GM12878 (cell line): ENCODE results near the gene SOX6. TPM values are rescaled to one million over a fixed set of nuclear protein-coding genes. Genes with fewer than 3 reads are reported as not detected.
A peak's percentile ranks its signal among the peaks of the same experiment; 100 is the strongest.

Experiments
- ATAC-seq: fragments of 200-7000 bp; cut with Tn5 transposase; 3 replicates; pipeline ENCODE4 v1.9.1; 2020; ENCODE audit warnings: mild to moderate bottlenecking, moderate library complexity
- BruUV-seq: library from RNA; stranded (reverse); fragments of 400-500 nt; replicated peaks from 2 replicates; lab custom pipeline; 2021; lab: Mats Ljungman, UMichigan
- CTCF ChIA-PET: fragments of 300-600 bp; sonication (Branson Sonifier 250); formaldehyde crosslinking; extraction: SDS; loops from one replicate; lab custom pipeline; 2021; ENCODE audit warnings: inconsistent platforms; lab: Yijun Ruan, JAX
- POLR2A ChIA-PET: fragments of 350-600 bp; formaldehyde crosslinking; extraction: SDS; loops from one replicate; lab custom pipeline; 2021; ENCODE audit warnings: inconsistent platforms; lab: Charles Lee
- RAD21 ChIA-PET: fragments of 300-600 bp; sonication (Branson Sonifier 250); formaldehyde crosslinking; loops from one replicate; lab custom pipeline; 2023; ENCODE audit warnings: antibody characterized with exemption; ENCODE audit not compliant: unreplicated experiment; lab: Charles Lee
- SMC1A ChIA-PET: fragments of 300-600 bp; sonication (Branson Sonifier 250); formaldehyde crosslinking; loops from one replicate; lab custom pipeline; 2023; ENCODE audit not compliant: unreplicated experiment, uncharacterized antibody; lab: Charles Lee
- DNase-seq: peaks from one replicate; pipeline ENCODE4 v3.0.0-alpha.2; 2011; ENCODE audit warnings: low read depth, low spot score
- FAIRE-seq: peaks from 3 replicates; lab custom pipeline; 2011; peaks lifted over from hg19 to GRCh38; lab: Jason Lieb, UNC
- H2AFZ ChIP-seq: 2 replicates; pipeline ENCODE4 v1.6.0; 2011; ENCODE audit warnings: low read depth, low read length, control low read depth; ENCODE audit not compliant: control insufficient read depth
- H3K27ac ChIP-seq: 2 replicates; pipeline ENCODE4 v1.5.1; 2011; ENCODE audit warnings: control low read depth; ENCODE audit not compliant: control insufficient read depth, insufficient read depth
- H3K27me3 ChIP-seq, 2 experiments: replicated peaks in 1 of 2; 2 replicates each; pipeline versions ENCODE4 v1.6.0 to v1.6.1; 2011; ENCODE audit warnings: low read length in 1 of 2; ENCODE audit not compliant: control insufficient read depth in 2 of 2, insufficient read depth in 2 of 2
- H3K36me3 ChIP-seq, 2 experiments: 2 replicates each; pipeline ENCODE4 v1.5.1; 2011; ENCODE audit warnings: low read length in 1 of 2; ENCODE audit not compliant: control insufficient read depth in 2 of 2, insufficient read depth in 2 of 2
- H3K4me1 ChIP-seq: 2 replicates; pipeline ENCODE4 v1.6.1; 2011; ENCODE audit warnings: mild to moderate bottlenecking, low read length, moderate library complexity, mixed read lengths; ENCODE audit not compliant: control insufficient read depth, insufficient read depth
- H3K4me2 ChIP-seq: 2 replicates; pipeline ENCODE4 v1.6.0; 2011; ENCODE audit warnings: control low read depth; ENCODE audit not compliant: control insufficient read depth, insufficient read depth
- H3K4me3 ChIP-seq: fragments of 200-600 bp; sonication (generic); 2 replicates; pipeline ENCODE4 v1.5.1; 2016
- H3K79me2 ChIP-seq: 2 replicates; pipeline ENCODE4 v1.6.0; 2011; ENCODE audit warnings: low read length; ENCODE audit not compliant: control insufficient read depth, insufficient read depth
- H3K9ac ChIP-seq: 2 replicates; pipeline ENCODE4 v1.8.0; 2011; ENCODE audit warnings: low read length, control low read depth, mixed read lengths; ENCODE audit not compliant: control insufficient read depth, insufficient read depth
- H3K9me3 ChIP-seq: replicated peaks from 3 replicates; pipeline ENCODE4 v1.5.1; 2011; ENCODE audit warnings: mild to moderate bottlenecking, low read length; ENCODE audit not compliant: control insufficient read depth, insufficient read depth
- H4K20me1 ChIP-seq: 2 replicates; pipeline ENCODE4 v1.6.0; 2011; ENCODE audit not compliant: control insufficient read depth, insufficient read depth
- BCLAF1 ChIP-seq: fragments of 450-650 bp; IDR thresholded peaks from 2 replicates; pipeline ENCODE4 v1.6.1; 2017; ENCODE audit warnings: antibody characterized with exemption, mild to moderate bottlenecking, moderate library complexity
- CBFB ChIP-seq: IDR thresholded peaks from 2 replicates; pipeline ENCODE4 v1.6.1; 2016; ENCODE audit warnings: antibody characterized with exemption, low read depth
- CTCF ChIP-seq, 3 experiments: IDR thresholded peaks in 2 of 3; conservative IDR thresholded peaks in 1 of 3; 2 replicates each; pipeline ENCODE4 v1.5.1; 2011; ENCODE audit warnings: low read depth in 3 of 3, low read length in 3 of 3, mild to moderate bottlenecking in 3 of 3, control low read depth in 2 of 3, moderate library complexity in 2 of 3, inconsistent platforms in 1 of 3, mixed read lengths in 1 of 3; ENCODE audit not compliant: control insufficient read depth in 2 of 3, insufficient read depth in 1 of 3; ENCODE audit errors: extremely low read depth in 1 of 3
- E2F4 ChIP-seq: IDR thresholded peaks from 2 replicates; pipeline ENCODE4 v1.6.1; 2012; ENCODE audit warnings: low read depth, low read length, improper control_type of control experiment
- HDAC2 ChIP-seq: fragments of 200-600 bp; sonication (generic); IDR thresholded peaks from 2 replicates; pipeline ENCODE4 v1.6.1; 2017
- HDAC6 ChIP-seq: fragments of 200-600 bp; sonication (generic); IDR thresholded peaks from one replicate; pipeline ENCODE4 v1.8.0; 2017; ENCODE audit warnings: antibody characterized with exemption; ENCODE audit not compliant: unreplicated experiment
- HDGF ChIP-seq: fragments of 450-650 bp; IDR thresholded peaks from 2 replicates; pipeline ENCODE4 v1.6.1; 2016; ENCODE audit warnings: antibody characterized with exemption
- LARP7 ChIP-seq: fragments of 450-650 bp; IDR thresholded peaks from 2 replicates; pipeline ENCODE4 v1.6.1; 2017; ENCODE audit warnings: mild to moderate bottlenecking
- MXI1 ChIP-seq: fragments of 150-350 bp; IDR thresholded peaks from 2 replicates; pipeline ENCODE4 v1.6.1; 2011; ENCODE audit warnings: low read depth, mild to moderate bottlenecking, inconsistent platforms, low read length, improper control_type of control experiment
- MYB ChIP-seq: fragments of 150-350 bp; IDR thresholded peaks from 2 replicates; pipeline ENCODE4 v1.6.1; 2014; ENCODE audit warnings: mild to moderate bottlenecking, low read depth, low read length, borderline replicate concordance
- SRF ChIP-seq, 2 experiments: IDR thresholded peaks; 2 replicates each; pipeline ENCODE4 v1.6.1; 2011; ENCODE audit warnings: low read depth in 2 of 2, low read length in 2 of 2, mild to moderate bottlenecking in 1 of 2, moderate library complexity in 1 of 2
- ZNF217 ChIP-seq: fragments of 450-650 bp; IDR thresholded peaks from 2 replicates; pipeline ENCODE4 v1.6.1; 2017; ENCODE audit warnings: antibody characterized with exemption, mild to moderate bottlenecking
- WGBS: methylation state at CpG from one replicate; pipeline ENCODE4 v1.1.6; 2016; ENCODE audit warnings: low lambda C conversion rate; ENCODE audit not compliant: insufficient replicate concordance, insufficient coverage; ENCODE audit errors: missing lambda C conversion rate; 5-methylcytosine and 5-hydroxymethylcytosine counted together
- in situ Hi-C: fragments of 300-500 bp; cut with MboI; formaldehyde crosslinking; loops from 9 replicates; pipeline ENCODE4 v1.14.3; 2018; ENCODE audit warnings: mixed read lengths
- intact Hi-C: fragments of 100-400 bp; cut with micrococcal nuclease; formaldehyde crosslinking; loops from one replicate; pipeline ENCODE4 v1.14.2; 2022; ENCODE audit not compliant: unreplicated experiment
- polyA plus RNA-seq, 11 experiments: library from polyadenylated mRNA; depleted of rRNA in 4 of 11; unstranded in 6 of 11; stranded (reverse) in 5 of 11; fragments of >200 nt; fragmentation: Nextera tagmentation in 4 of 11; fragmentation: Illumina TruSeq in 1 of 11; extraction: Ambion mirVana in 4 of 11; extraction: Trizol in 1 of 11; gene quantifications; 1 replicate in 1 of 11; 2 replicates in 10 of 11; pipeline versions ENCODE4 v1.2.1 to v1.2.3, GENCODE V29; 2011 to 2016; ENCODE audit warnings: inconsistent platforms in 2 of 11, missing spikeins in 2 of 11, low read depth in 1 of 11
- total RNA-seq, 4 experiments: library from RNA; depleted of rRNA in 3 of 4; stranded (reverse); fragments of >200 nt in 3 of 4; fragmentation: Illumina TruSeq in 1 of 4; extraction: Trizol in 1 of 4; gene quantifications; 2 replicates each; pipeline versions ENCODE4 v1.2.1 to v1.2.3, GENCODE V29; 2013 to 2021
- TF ChIP-seq, protein P1 (sequence below): fragments of 450-650 bp; IDR thresholded peaks from 2 replicates; pipeline ENCODE4 v1.6.1; 2017; ENCODE audit warnings: low read depth, mild to moderate bottlenecking, moderate library complexity

Gene SOX6
- total and polyA plus RNA-seq, 10 of the 15 experiments (the other 5 are each of a cell fraction or from before 2014, with no cell fraction given), result 0.03 to 0.71 (median 0.29) TPM; not detected in 4

GRCh38 chr11:15988693-15989231 is 367.6 kb downstream of the SOX6 start (continued):
- peak in 2 of 3 experiments; percentile 3 to 40; a peak in 2 of 6 replicates for TF ChIP-seq CTCF (IDR thresholded peaks at IDR 0.05 in 2 of 3, conservative IDR thresholded peaks at IDR 0.05 in 1 of 3; ENCODE audit: control insufficient read depth in 2 of 3, extremely low read depth in 1 of 3, insufficient read depth in 1 of 3, low read depth in 3 of 3, low read length in 3 of 3)
- TF ChIP-seq, protein P1, sequence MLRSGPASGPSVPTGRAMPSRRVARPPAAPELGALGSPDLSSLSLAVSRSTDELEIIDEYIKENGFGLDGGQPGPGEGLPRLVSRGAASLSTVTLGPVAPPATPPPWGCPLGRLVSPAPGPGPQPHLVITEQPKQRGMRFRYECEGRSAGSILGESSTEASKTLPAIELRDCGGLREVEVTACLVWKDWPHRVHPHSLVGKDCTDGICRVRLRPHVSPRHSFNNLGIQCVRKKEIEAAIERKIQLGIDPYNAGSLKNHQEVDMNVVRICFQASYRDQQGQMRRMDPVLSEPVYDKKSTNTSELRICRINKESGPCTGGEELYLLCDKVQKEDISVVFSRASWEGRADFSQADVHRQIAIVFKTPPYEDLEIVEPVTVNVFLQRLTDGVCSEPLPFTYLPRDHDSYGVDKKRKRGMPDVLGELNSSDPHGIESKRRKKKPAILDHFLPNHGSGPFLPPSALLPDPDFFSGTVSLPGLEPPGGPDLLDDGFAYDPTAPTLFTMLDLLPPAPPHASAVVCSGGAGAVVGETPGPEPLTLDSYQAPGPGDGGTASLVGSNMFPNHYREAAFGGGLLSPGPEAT, result no peak

GRCh38 chr11:15988016-15988550 is 368.3 kb downstream of the SOX6 start:
- WGBS, result 44% methylated on average over 2 of the region's 2 CpGs
- ChIA-PET CTCF (interaction anchor here (0.8 to 3.1 kb wide), 16 partner anchors 8 to 338 kb away, joined by 3 to 30 read pairs (median 6); no protein-coding TSS in a partner anchor), RAD21 (interaction anchor here (0.8 to 3.0 kb wide), 6 partner anchors 9 to 338 kb away, joined by 3 to 17 read pairs (median 6); no protein-coding TSS in a partner anchor), POLR2A (interaction anchor here (0.6 kb wide), 1 partner anchor 51 kb away, joined by 3 read pairs; no protein-coding TSS in a partner anchor), SMC1A (interaction anchor here (0.6 to 2.4 kb wide), 15 partner anchors 8 to 659 kb away, joined by 3 to 13 read pairs (median 4); no protein-coding TSS in a partner anchor)
- H3K4me3 ChIP-seq, result no peak overlapping the region
- H4K20me1 ChIP-seq, result no peaks in the 10 kb centered on the region
- DNase-seq, result no peak
- H3K9ac ChIP-seq, result no peak overlapping the region
- intact Hi-C loops, result loop anchor here (2.0 to 5.0 kb wide), 2 partner anchors 47 to 161 kb away; no protein-coding TSS in a partner anchor
- no peak overlapping the region for H3K4me2 ChIP-seq
- in situ Hi-C loops, result no loop called here
- H3K36me3 ChIP-seq, result no peaks in the 10 kb centered on the region
- H3K79me2 ChIP-seq, result no peaks in the 10 kb centered on the region
- no peak overlapping the region for H2AFZ ChIP-seq
- no peaks in the 10 kb centered on the region for H3K27me3 ChIP-seq
- no peaks in the 10 kb centered on the region for H3K4me1 ChIP-seq
- FAIRE-seq, result no peak
- ATAC-seq, result no peak
- H3K9me3 ChIP-seq, result no peaks in the 10 kb centered on the region
- no TSS peak for BruUV-seq
- no peak overlapping the region for H3K27ac ChIP-seq
- TF ChIP-seq ZNF217 (no peak), SRF (IDR thresholded peaks at IDR 0.05; ENCODE audit: low read depth in 2 of 2, low read length in 2 of 2) (no peak), CBFB (no peak), HDAC6 (no peak), HDGF (no peak), LARP7 (no peak), E2F4 (no peak), MXI1 (no peak), BCLAF1 (no peak), MYB (no peak), HDAC2 (no peak)
